Kidney (tissue), 14 donors: ENCODE data around the gene CPED1. TPM values are rescaled to one million over a fixed set of nuclear protein-coding genes. Genes with fewer than 3 reads are reported as not detected.

Experiments used
- DNase-seq, 5 donors: peaks; one replicate each; pipeline ENCODE4 v3.0.0-alpha.2; 2013 to 2020
- FAIRE-seq: peaks from 2 replicates; lab custom pipeline; 2012; peaks lifted over from hg19 to GRCh38; lab: Jason Lieb, UNC
- H3K27ac ChIP-seq, 2 donors: one replicate each; pipeline ENCODE4 v1.7.0; 2013; ENCODE audit warnings: low read depth in 2 of 2, low read length in 2 of 2, inconsistent platforms in 1 of 2
- H3K27me3 ChIP-seq: one replicate; pipeline ENCODE4 v1.7.1; 2013; ENCODE audit warnings: low read length, inconsistent platforms; ENCODE audit not compliant: control insufficient read depth, insufficient read depth
- H3K36me3 ChIP-seq, 3 donors: one replicate each; pipeline versions ENCODE4 v1.7.0 to v1.7.1; 2013; ENCODE audit warnings: low read length in 3 of 3, control low read depth in 1 of 3, inconsistent platforms in 1 of 3; ENCODE audit not compliant: insufficient read depth in 3 of 3, control insufficient read depth in 2 of 3
- H3K4me1 ChIP-seq, 3 donors: one replicate each; pipeline versions ENCODE4 v1.7.0 to v1.7.1; 2013; ENCODE audit warnings: low read length in 3 of 3, inconsistent platforms in 1 of 3, low read depth in 1 of 3; ENCODE audit not compliant: control insufficient read depth in 2 of 3, insufficient read depth in 2 of 3
- H3K4me3 ChIP-seq, 3 donors: one replicate each; pipeline versions ENCODE4 v1.7.0 to v1.8.1; 2013; ENCODE audit warnings: low read length in 3 of 3, control low read depth in 1 of 3, inconsistent platforms in 1 of 3
- H3K9ac ChIP-seq, 3 donors: one replicate each; pipeline versions ENCODE4 v1.7.0 to v1.7.1; 2013; ENCODE audit warnings: low read length in 3 of 3, control low read depth in 1 of 3, inconsistent platforms in 1 of 3
- H3K9me3 ChIP-seq, 3 donors: one replicate each; pipeline versions ENCODE4 v1.7.0 to v1.7.1; 2013; ENCODE audit warnings: low read length in 3 of 3, control low read depth in 1 of 3, inconsistent platforms in 1 of 3; ENCODE audit not compliant: control insufficient read depth in 2 of 3, insufficient read depth in 1 of 3
- intact Hi-C: fragments of 100-400 bp; cut with DNase I; formaldehyde crosslinking; loops from one replicate; pipeline ENCODE4 v1.11.1; 2022
- polyA plus RNA-seq: library from polyadenylated mRNA; stranded (reverse); fragments of 350-450 nt; fragmentation: Illumina TruSeq; extraction: RNeasy Lipid Tissue Mini Kit (QIAGEN cat#74804); gene quantifications from one replicate; pipeline ENCODE4 v1.2.3, GENCODE V29; 2014; ENCODE audit warnings: low read depth, low replicate concordance; ENCODE audit not compliant: insufficient read depth
- total RNA-seq: library from RNA; stranded (reverse); fragmentation: NEBNext Ultra II Directional; extraction: Animal tissue kit (Norgen Biotek cat#: 25700); gene quantifications from one replicate; pipeline ENCODE4 v1.2.1, GENCODE V29; 2021
- TF ChIP-seq, protein P1 (sequence below): IDR thresholded peaks from 3 replicates; pipeline ENCODE4 v1.5.1; 2012; ENCODE audit warnings: mild to moderate bottlenecking, moderate library complexity, borderline replicate concordance; ENCODE audit not compliant: insufficient read depth; ENCODE audit errors: extremely low read depth
- donor health status: control.
- donor health status: control.
- donor health status: control.
- donor health status: control.
- donor health status: control.
- donor health status: DM: yes; HTN: yes; CAD: no.
- donor health status: Normal renal cell carcinoma (clear cell type).

CPED1 gene
- total and polyA plus RNA-seq, 2 donors from 2014 or later = 2.9 to 16.9 TPM

GRCh38 chr7:121012919-121013318 lies 24.4 kb downstream of the CPED1 start:
- TF ChIP-seq, protein P1, sequence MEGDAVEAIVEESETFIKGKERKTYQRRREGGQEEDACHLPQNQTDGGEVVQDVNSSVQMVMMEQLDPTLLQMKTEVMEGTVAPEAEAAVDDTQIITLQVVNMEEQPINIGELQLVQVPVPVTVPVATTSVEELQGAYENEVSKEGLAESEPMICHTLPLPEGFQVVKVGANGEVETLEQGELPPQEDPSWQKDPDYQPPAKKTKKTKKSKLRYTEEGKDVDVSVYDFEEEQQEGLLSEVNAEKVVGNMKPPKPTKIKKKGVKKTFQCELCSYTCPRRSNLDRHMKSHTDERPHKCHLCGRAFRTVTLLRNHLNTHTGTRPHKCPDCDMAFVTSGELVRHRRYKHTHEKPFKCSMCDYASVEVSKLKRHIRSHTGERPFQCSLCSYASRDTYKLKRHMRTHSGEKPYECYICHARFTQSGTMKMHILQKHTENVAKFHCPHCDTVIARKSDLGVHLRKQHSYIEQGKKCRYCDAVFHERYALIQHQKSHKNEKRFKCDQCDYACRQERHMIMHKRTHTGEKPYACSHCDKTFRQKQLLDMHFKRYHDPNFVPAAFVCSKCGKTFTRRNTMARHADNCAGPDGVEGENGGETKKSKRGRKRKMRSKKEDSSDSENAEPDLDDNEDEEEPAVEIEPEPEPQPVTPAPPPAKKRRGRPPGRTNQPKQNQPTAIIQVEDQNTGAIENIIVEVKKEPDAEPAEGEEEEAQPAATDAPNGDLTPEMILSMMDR = no peak
- H3K4me3 ChIP-seq = no peak overlapping the region
- H3K9ac ChIP-seq = no peak overlapping the region
- no peak for FAIRE-seq
- H3K27me3 ChIP-seq = no peaks in the 10 kb centered on the region
- H3K27ac ChIP-seq = no peak overlapping the region
- no peaks in the 10 kb centered on the region for H3K4me1 ChIP-seq
- DNase-seq = peak in 1 of 5 donors; percentile 36
- intact Hi-C loops = no loop called here
- H3K36me3 ChIP-seq = no peaks in the 10 kb centered on the region
- no peaks in the 10 kb centered on the region for H3K9me3 ChIP-seq

- no peak overlapping the region for H3K4me3 ChIP-seq
- no peak for DNase-seq
Observed at GRCh38 chr7:121015560-121015959, 27.0 kb downstream of the CPED1 start.

DNA sequence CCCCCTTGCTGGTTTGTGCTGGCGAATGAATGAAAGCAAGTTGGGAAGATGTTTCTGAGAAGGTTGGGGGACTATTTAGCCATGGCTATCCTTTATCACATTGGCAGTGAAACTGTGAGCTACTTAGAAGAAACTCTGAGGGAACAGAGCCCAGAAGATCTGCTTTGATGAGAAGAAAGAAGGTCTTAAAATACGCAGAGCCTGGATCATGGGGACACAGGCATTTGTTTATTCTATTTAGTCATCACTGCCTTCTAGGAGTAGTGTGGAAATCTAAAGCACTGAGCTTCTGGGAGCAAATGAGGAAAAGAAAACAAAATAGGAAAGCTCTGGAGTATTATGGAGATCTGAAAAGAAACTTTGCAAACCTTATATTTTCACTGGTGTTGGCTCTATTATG lies 28.5 kb downstream of the CPED1 start:
- FAIRE-seq = no peak

More at GRCh38 chr7:121015560-121015959, 27.0 kb downstream of the CPED1 start:
- Histone ChIP-seq H3K9ac (no peak overlapping the region), H3K9me3 (no peaks in the 10 kb centered on the region), H3K36me3 (no peaks in the 10 kb centered on the region), H3K27ac (no peak overlapping the region), H3K27me3 (no peaks in the 10 kb centered on the region), H3K4me1 (no peaks in the 10 kb centered on the region)
- FAIRE-seq = no peak
- TF ChIP-seq, protein P1 = no peak
- intact Hi-C loops = no loop called here

More for the DNA sequence above, 28.5 kb downstream of the CPED1 start:
- no peak overlapping the region for H3K27ac ChIP-seq
- H3K9me3 ChIP-seq = no peaks in the 10 kb centered on the region
- H3K4me3 ChIP-seq = no peak overlapping the region
- TF ChIP-seq, protein P1 = no peak
- no peaks in the 10 kb centered on the region for H3K27me3 ChIP-seq
- no peaks in the 10 kb centered on the region for H3K4me1 ChIP-seq
- DNase-seq = no peak
- no peak overlapping the region for H3K9ac ChIP-seq
- H3K36me3 ChIP-seq = no peaks in the 10 kb centered on the region
- intact Hi-C loops = no loop called here
